ENCODE results near the gene RHBDF2.

The RHBDF2 gene

GRCh38 chr17:76500747-76501017 lies 541 bp downstream of the RHBDF2 start:
- DNase-seq (ENCODE audit: low spot score) = no peak

- no peak for DNase-seq (ENCODE audit: low spot score)
Measured at GRCh38 chr17:76500074-76500746, 1.0 kb downstream of the RHBDF2 start.

GRCh38 chr17:76499267-76499667 lies 2.0 kb downstream of the RHBDF2 start:
- DNase-seq (ENCODE audit: low spot score) = no peak

- no peak for DNase-seq (ENCODE audit: low spot score)
Measured at GRCh38 chr17:76498876-76499251, 2.4 kb downstream of the RHBDF2 start.

GRCh38 chr17:76497979-76498875 lies 3.0 kb downstream of the RHBDF2 start:
- peak; percentile 52 for DNase-seq (ENCODE audit: low spot score)

GRCh38 chr17:76497699-76497978 lies 3.6 kb downstream of the RHBDF2 start:
- no peak for DNase-seq (ENCODE audit: low spot score)

GRCh38 chr17:76496464-76496863 lies 4.8 kb downstream of the RHBDF2 start:
- DNase-seq (ENCODE audit: low spot score) = no peak

GRCh38 chr17:76495663-76496400 lies 5.4 kb downstream of the RHBDF2 start:
- DNase-seq (ENCODE audit: low spot score) = no peak

- DNase-seq (ENCODE audit: low spot score) = no peak
Measured at GRCh38 chr17:76493505-76494167, 7.6 kb downstream of the RHBDF2 start.

GRCh38 chr17:76492989-76493501 lies 8.2 kb downstream of the RHBDF2 start:
- peak; percentile 32 for DNase-seq (ENCODE audit: low spot score)

- no peak for DNase-seq (ENCODE audit: low spot score)
Measured at GRCh38 chr17:76492123-76492988, 8.9 kb downstream of the RHBDF2 start.

GRCh38 chr17:76491271-76492122 lies 9.7 kb downstream of the RHBDF2 start:
- DNase-seq (ENCODE audit: low spot score) = no peak

- DNase-seq (ENCODE audit: low spot score) = no peak
Measured at GRCh38 chr17:76490112-76490710, 11.0 kb downstream of the RHBDF2 start.

GRCh38 chr17:76487451-76488192 lies 13.6 kb downstream of the RHBDF2 start:
- no peak for DNase-seq (ENCODE audit: low spot score)

GRCh38 chr17:76485569-76485968 lies 15.7 kb downstream of the RHBDF2 start:
- peak; percentile 35 for DNase-seq (ENCODE audit: low spot score)

GRCh38 chr17:76484228-76484725 lies 16.9 kb downstream of the RHBDF2 start:
- DNase-seq (ENCODE audit: low spot score) = no peak

GRCh38 chr17:76481071-76481655 lies 20.1 kb downstream of the RHBDF2 start:
- peak; percentile 38 for DNase-seq (ENCODE audit: low spot score)

- no peak for DNase-seq (ENCODE audit: low spot score)
Measured at GRCh38 chr17:76480632-76481031, 20.6 kb downstream of the RHBDF2 start.

Measured in putamen (tissue), 1 donor.